ENCODE results near the gene SCG2.
"Not testable (repeated sequence)": the region's sequence is repeated elsewhere in the genome, so short reads cannot be mapped to it uniquely, and the experiment has no call there.

SCG2 gene

DNA sequence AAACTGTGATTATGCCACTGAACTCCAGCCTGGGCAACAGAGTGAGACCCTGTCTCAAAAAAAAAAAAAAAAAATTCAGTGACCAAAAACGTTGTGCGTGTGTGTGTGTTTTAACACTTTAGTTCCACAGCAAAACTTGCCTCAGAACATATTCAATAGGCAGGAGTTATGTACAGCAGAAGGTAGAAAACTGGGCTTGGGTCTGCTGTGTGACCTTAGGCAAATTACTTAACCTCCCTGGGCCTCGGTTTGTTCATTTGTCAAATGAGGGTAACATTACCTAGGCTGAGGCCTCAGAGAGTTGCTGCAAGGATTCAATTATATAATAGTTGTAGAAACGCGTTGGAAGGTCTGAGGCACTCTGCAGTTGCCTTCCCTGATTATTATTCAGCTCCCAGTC lies 10.3 kb upstream of the SCG2 start:
- no peak for DNase-seq

DNA sequence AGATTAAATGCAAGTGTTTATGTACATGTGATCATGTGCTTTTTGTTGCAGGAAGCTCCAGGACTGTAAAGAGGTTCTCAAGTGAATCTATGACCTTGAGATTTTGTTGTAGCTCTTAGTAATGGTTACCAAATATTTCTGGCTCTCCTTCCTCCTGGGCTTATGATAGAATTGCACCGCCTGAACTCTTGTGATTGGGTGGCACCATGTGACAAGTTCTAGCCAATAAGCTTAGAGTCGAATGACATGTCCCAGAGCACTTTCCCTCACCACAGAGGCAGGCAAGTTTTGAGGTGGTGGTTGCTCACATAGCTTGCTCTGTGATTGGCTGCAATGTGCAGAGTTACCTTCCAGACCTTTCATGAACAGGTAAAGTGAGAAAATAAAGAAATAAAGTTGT lies 8.9 kb upstream of the SCG2 start:
- no peak for DNase-seq

DNA sequence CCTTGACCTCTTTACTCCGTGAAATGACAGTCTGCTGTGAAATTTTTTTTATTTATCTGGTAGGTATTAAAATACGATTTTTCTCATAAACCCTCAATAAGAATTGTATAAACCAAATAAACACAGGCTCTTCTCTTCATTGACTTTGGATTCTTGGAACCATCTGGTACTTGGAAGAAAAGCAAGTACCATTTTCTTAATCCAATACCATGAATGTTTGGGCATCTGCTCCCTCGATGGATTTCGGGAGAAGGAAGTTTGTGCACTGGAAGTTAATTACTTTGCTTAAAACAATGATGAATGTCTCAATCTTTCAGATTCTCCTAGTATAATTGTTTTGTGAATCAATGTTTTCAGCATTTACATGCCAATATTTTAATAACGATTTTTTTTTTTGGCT lies 5.3 kb upstream of the SCG2 start:
- no peak for DNase-seq

DNA sequence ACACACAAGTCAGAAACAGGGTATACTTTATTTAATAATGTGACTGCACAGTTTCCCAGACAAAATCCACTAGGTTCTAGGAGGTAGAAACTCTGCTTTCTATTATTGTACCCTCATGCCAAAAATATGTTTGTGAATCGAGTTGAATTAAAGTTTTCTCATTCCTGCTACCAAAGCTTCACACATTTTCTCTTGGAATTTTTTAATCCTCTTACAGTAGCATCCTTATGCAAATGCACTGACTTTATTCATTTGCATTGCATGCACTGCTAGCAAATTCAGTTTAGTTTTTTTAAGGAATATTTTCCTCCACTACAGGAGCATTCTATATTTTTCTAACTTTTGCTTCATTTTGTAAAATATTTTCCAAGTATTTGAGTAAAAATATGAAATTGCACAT lies 4.8 kb upstream of the SCG2 start:
- DNase-seq, result no peak

DNA sequence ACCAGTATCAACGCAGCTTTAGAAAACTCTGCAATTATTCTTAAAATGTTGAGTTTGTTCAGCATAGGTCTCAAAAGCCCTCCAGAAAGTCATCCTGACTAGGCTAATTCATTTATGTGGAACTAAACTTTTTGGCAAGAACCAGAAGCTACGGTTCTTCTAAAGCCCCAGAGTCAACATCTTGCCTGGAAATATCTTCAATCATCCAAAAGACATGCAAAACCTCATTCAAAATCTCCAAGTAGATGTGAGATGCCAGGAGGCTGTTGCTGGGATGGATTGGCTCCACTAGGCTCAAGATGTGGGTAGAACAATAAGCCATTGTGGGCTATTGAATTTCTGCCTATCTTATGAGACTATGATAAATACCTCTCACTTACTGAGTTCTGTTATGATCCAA lies 2.1 kb upstream of the SCG2 start:
- DNase-seq, result no peak

DNA sequence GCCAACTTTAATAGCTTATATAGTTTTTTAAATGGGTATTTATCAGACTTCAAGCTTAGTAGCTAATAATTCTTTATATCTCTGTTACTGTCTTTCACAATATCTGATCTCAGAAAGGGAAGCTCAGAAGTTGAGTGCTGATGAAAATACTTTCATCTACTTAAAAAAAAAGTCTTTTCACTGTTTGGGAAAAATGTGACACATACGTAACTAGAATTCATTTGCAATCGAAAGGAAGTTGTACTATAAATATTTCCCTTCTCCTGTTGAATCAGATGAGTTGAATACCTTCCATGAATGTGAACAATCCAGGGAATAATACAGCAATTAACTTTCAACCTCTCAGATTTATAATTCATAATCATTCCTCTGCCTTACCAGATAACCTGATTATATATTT lies 811 bp upstream of the SCG2 start:
- no peak for DNase-seq

DNA sequence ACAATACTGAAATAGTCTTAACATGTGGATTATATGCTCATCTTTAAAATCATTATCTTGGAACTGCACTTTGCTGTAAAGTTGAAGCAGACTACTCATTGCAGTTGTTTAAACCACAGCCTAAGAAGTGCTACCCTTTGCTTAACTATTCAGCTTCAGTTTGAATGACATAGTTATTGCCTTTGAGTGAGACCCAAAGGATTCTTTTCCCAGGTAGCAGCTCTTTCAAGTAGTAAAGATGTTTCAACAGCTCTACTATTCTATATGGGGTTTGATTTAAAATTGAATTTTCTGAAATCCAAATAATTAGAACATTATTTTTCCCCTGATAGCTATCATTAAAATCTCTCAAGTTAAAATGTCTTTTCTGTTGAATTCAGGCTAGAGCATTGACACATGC lies 1.1 kb downstream of the SCG2 start:
- DNase-seq, result no peak

DNA sequence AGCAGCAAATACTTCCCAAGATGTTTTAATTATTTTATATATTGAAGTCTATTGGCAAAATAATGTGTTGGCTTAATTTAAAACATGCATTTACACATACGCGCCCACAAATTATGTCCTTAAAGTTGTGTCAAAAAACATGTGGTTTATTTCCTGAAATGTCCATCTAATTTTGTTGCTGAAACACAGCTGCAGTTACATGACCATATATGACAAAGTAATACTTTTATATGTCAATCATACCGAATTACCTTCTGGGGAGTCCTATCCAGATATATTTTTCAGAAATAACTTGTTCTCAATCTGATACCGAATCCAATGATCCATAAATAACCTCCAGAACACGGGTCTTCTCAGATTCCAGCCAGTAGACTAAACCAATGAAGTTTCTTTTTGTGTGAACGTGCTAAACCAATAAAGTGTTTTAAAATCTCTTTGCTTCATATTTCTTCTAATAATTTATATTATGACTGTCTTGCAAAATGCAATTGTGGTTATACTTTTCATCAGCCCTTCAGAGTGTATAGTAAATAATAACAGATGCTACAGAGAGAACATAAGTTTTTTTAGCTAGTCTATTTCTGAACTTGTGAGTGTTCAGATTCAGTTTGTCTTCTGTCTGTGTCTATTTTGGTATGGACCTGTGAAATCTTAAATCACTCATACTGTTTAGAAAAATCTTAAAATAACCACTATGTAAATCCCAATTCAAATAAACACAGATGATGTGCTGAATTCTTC lies 2.4 kb downstream of the SCG2 start:
- no peak for DNase-seq

DNA sequence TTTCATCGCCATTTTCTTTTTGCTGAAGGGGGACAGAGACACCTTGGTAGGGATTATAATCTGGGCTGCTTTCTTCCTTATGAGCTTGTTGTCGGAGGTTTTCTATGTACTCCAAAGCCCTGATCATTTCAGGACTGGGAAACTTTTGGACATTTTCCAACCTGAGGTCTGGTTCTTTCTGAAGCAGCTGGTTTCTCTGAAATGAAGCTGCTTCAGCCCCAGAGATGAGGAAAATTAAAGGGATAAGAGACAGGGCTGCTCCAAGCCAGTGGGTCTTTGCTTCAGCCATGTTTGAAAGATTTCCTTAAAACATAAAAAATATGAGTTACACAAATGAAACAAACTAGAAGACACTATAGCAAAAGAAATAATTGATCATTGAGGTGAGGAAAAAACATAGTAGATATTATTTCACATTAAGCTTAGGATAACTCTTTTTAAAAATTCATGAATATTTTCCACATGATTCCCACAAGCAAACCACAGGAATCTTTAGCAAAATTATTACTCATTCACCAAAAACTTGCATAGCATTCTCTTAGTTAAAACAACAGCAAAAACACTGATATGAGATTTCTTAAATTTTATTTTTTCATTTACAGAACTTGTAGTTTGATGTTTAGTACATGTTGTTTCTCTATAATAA lies 3.0 kb downstream of the SCG2 start:
- no peak for DNase-seq

DNA sequence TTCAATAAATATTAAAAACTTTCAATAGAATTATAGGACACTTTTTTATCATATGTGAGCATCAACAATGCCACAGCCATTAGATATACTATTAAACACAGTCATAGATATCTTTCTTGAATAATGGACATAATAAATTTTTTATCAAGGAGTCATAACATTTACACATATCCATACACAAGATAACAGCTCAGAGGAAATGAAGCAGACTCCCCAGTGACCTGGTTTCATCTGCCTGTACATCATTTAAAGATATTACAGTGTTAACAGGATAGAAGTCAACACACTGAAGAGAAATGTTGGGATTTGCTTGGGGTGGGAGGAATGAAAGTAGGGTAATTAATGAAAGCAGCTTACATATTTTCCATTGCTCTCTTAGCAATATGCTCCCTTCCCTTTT lies 5.1 kb downstream of the SCG2 start:
- no peak for DNase-seq

DNA sequence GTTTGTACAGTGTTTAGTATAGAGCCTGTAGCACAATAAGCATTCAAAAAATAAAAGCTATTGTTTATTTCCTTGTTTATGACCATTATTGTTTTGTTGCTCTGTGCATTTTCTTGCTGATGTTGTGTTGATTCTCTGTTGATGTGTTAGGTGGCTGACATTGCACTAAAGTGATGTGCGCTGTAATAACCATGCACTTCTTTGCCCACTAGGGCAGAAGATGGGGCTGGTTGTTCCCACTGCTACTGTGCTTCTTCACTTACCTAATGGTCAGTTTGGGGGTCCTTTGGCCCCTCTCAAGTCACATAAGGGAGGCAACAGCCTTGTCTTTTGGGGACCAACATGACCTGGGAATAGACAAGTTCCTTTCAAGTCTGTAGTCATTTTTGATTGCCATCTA lies 6.0 kb downstream of the SCG2 start:
- no peak for DNase-seq

DNA sequence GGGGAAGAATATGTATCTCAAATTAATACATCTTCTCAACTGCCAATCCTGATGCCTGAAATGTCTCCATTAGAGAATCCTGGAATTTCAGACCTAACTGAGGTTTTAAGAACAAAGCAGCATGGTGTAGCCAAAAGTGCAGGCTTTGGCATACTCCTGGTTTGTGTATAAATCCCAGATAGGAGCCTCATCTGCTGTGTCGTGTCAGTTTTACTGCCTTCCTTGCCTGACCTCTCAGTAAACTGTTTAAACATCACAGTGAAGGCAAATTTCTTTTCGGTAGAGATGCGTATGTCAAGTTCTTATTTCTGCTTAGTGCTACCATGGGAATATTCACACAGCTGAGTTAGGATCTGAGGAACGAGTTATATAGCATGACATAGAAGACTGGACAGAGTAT lies 7.3 kb downstream of the SCG2 start:
- DNase-seq, result no peak

DNA sequence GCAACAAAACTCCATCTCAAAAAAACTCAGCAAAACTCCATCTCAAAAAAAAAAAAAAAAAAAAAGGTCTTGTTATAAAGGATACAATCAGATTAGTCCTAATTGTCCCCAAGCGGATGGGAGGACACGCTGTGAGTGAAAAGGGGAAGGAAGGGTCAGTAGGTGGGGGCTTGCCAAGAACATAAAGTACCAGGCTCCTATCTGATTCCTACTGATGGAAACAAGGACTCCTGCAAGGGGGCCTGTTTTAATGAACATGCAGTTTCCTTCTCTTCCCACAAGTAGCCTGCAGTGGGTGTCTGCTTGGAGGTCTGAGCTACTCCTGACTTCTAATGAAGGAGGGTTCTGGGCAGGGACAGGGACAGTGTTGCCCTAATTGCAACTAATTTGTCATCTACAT lies 7.9 kb downstream of the SCG2 start:
- no peak for DNase-seq

DNA sequence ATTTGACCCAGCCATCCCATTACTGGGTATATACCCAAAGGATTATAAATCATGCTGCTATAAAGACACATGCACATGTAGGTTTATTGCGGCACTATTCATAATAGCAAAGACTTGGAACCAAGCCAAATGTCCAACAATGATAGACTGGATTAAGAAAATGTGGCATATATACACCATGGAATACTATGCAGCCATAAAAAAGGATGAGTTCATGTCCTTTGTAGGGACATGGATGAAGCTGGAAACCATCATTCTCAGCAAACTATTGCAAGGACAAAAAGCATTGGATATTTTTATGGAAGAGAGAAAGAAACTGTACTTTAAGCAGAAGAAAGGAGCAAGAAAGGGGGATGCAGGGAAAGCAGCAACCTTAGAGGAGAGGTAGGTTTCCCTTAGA lies 9.5 kb downstream of the SCG2 start:
- DNase-seq, result not testable (repeated sequence)

DNA sequence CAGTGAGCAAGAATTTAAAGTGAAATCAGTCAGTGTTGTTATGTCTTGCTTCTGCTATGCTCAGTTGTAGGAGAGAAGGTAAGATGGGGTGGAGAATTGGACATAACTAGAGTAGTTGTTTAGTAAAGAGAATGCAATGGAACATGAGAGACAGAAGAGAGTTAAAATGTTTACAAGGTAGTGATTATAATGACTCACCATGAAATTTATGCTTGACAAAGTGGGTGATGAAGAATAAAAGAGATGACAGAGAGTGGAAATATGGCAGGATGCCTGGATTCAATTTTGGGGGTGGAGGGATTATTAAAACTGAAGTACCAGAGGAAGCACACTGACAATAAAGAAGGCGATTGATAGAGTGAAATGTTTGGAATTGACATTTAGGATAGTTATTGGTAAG lies 10.6 kb downstream of the SCG2 start:
- DNase-seq, result no peak

DNA sequence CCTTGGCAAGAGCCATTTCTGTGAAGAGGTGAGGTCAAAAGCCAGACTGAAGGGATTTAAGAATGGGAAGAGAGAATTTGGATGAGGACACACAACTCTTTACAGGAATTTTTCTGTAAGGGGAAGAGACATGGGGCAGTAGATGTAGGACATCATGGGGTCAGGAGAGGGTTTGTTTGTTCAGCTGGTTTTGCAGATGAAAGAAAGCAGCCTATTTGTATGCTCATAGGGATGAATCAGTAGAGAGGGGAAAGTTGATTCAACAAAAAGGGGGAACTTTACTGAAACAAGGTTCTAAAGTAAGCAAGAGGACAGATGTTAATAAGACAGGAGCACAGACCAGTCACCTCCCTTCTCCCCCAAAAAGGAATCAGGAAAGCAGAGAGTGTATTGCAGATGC lies 11.2 kb downstream of the SCG2 start:
- no peak for DNase-seq

DNA sequence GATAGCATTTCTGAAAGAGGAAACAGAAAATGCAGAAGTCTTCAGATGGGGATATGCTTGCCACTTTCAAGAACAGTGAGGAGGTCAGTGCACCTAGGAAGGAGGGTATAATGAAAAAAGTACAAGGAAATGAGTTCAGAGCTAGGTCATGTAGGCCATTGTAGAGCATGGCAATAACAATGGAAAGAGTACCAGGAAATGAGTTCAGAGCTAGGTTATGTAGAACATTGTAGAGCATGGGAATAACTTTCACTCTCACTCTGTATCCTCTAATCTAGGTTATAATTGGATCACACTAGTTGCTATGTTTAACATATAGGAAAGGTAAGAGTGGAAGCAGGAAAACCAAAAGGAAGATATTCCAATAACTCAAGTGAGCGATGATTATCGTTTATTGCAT lies 12.3 kb downstream of the SCG2 start:
- DNase-seq, result no peak

DNA sequence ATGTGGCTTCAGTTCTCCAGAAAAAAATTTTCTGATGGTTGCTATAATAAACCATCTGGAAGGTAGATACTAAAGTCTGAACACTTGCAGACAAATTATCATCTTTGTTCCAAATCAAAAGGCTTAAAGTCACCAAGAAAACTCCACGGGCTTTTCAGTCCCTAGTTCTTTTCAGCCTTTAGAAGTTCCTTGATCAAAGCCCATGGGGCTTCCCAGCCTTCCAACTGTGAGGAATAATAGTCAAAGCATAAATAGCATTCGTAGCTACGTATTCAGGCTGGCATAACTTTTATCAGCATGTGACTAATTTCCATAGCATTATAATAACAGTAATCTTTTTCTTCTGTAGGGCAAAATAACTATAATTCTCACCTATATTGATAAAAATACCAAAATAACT lies 13.9 kb downstream of the SCG2 start:
- no peak for DNase-seq

DNA sequence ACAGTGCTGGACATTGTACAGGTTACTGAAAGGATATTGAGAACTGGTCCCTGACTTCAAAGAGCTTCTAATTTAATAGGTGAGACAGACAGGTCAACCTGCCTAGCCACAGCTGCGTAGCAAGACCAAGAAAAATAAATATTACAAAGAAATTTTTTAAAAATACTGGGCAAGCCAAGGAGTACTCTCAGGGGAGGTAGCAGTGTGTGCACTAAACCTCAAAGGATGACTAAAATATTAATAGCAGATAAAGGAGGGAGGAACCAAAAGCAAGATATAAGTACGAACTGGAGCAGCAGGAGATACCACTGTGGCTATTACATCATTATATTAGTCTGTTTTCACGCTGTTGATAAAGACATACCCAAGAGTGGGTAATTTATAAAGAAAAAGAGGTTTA lies 14.9 kb downstream of the SCG2 start:
- DNase-seq, result no peak

DNA sequence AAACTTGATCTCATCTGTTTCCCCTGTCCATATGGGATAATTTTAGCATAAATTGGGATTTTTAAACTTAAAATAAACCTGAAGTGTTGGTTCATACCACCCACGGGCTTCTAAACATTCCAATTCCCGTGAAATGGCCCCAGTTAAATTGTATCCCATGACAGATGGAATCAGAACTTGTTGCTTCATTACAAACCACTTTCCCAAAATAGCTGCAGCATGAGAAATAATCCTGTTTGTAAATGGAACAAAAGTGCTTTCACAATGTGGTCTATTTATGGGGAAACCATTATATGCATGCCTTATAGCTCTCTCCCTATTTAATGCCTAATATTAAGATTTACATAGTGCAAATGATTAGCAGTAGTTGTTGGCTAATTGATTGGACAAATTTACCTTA lies 15.9 kb downstream of the SCG2 start:
- DNase-seq, result peak; percentile 40

DNA sequence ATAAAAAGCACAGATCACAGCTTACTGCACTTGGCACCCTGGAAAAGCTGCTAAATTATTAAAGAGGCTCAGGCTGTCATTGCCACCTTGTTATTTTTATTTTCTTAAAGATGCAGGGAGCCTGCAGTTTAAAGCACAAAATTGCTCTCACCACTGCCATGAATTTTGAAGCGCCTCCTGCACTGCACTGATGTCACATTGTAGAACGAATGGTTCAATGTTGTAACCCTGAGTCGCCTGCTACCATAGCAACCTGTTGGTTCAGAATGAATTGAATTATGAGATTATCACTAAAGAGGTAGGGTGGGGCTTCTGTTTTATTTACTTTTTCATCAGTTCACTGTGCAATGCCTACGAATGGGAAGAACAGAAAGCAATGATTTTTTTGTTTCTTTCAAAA lies 16.5 kb downstream of the SCG2 start:
- peak; percentile 91 for DNase-seq

DNA sequence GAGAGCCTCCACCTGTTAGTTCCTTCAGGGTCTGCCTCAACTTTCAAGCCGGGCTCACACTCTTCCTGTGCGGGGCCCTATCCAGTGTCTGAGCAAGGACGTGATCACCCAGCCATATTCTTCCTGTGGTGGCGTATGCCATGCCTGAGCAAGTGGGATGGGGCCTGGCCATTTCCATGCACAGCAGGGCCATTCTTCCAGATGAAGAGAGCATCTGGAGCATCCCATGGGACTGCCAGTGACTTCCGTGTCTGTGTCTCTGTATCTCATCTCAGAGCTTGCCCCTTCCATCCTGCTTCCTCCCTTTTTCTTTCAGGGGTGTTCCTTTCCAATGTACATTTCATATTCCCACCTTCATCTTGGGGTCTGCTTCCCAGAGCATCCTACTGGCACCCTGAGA lies 20.2 kb downstream of the SCG2 start:
- DNase-seq, result no peak

DNA sequence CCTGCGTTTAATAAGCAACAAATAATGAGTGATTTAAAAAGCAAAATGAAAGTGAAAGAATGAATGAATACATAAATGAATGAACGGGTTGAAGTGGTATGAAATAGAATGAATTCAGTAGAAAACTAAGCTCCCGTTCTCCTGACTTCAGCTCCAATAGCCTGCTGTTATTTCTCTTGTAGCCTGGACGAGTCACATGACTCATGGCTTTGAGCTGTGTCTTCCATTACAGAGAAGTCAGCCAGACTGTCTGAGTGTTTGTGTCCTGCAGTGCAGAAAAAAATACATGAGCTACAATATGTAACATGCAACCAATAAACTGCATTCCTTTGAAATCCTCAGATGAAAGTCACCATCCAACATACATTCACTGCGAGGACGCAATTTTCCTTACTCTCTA lies 21.2 kb downstream of the SCG2 start:
- DNase-seq, result peak; percentile 28

DNA sequence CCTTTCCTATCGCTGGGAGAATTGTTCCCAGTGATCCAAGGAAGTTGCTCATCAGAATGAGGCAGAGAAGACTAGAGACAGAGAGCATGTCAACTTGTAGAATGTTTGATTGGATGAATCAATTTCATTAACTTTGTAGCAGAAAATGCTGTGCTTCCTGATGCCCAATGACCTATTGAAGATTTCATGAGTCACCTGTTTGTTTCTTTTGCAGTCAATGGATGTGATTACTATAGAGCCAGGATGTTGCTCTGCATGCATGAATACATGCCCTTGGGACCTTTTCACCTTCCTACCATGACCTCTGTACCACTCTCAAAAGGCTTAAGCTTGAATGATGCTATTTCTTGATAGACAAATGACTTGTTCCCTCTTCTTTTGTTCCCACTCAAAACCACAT lies 23.3 kb downstream of the SCG2 start:
- DNase-seq, result no peak

DNA sequence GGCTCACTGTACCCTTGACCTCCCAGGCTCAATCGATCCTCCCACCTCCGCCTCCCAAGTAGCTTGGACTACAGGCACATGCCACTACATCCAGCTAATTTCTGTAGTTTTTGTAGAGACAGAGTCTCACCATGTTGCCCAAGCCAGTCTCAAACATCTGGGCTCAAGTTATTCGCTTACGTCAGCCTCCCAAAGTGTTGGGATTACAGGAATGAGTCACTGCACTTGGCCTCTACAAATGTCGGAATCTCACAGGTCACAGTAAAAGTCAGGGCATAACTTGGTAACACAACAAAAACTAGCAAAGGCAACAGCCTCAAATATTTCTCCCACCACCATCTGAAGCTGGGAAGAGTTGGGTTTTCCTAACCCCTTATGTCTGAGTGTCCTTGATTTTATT lies 25.3 kb downstream of the SCG2 start:
- DNase-seq, result no peak

Data from NCI-H2029 (cell line).